Activated naive CD4-positive, alpha-beta T cell treated with anti-CD3 and anti-CD28 coated beads, Interleukin-2, amount 50 U/mL, for 24 hours (primary cell): ENCODE data around the gene TPPP.

Experiments used
- H3K27ac Mint-ChIP-seq: one replicate; pipeline ENCODE4 v1.8.0; 2021; ENCODE audit warnings: mild to moderate bottlenecking, mixed read lengths
- H3K27me3 Mint-ChIP-seq: one replicate; pipeline ENCODE4 v1.8.0; 2021; ENCODE audit warnings: mixed read lengths
- H3K36me3 Mint-ChIP-seq: one replicate; pipeline ENCODE4 v1.8.0; 2021; ENCODE audit warnings: mixed read lengths
- H3K4me1 Mint-ChIP-seq: one replicate; pipeline ENCODE4 v1.8.0; 2021; ENCODE audit warnings: mixed read lengths
- H3K4me3 Mint-ChIP-seq: one replicate; pipeline ENCODE4 v1.8.0; 2021; ENCODE audit warnings: mild to moderate bottlenecking, mixed read lengths
- H3K9me3 Mint-ChIP-seq: one replicate; pipeline ENCODE4 v1.8.0; 2021; ENCODE audit warnings: mixed read lengths

The TPPP gene

GRCh38 chr5:673831-674629 lies 19.1 kb downstream of the TPPP start:
- Mint-ChIP-seq H3K4me1 (peaks cover 9% of the 10 kb centered on the region), H3K27me3 (no peaks in the 10 kb centered on the region), H3K4me3 (no peak overlapping the region), H3K36me3 (no peaks in the 10 kb centered on the region), H3K27ac (no peak overlapping the region), H3K9me3 (no peaks in the 10 kb centered on the region)

GRCh38 chr5:673161-673830 lies 19.9 kb downstream of the TPPP start:
- Mint-ChIP-seq H3K9me3 (no peaks in the 10 kb centered on the region), H3K36me3 (no peaks in the 10 kb centered on the region), H3K27ac (no peak overlapping the region), H3K4me1 (peaks cover 9% of the 10 kb centered on the region), H3K4me3 (peak overlapping the region; percentile 60), H3K27me3 (no peaks in the 10 kb centered on the region)

GRCh38 chr5:672329-673160 lies 20.6 kb downstream of the TPPP start:
- Mint-ChIP-seq H3K4me3 (peak overlapping the region; percentile 60), H3K4me1 (peaks cover 9% of the 10 kb centered on the region), H3K36me3 (no peaks in the 10 kb centered on the region), H3K27me3 (no peaks in the 10 kb centered on the region), H3K27ac (no peak overlapping the region), H3K9me3 (no peaks in the 10 kb centered on the region)

- Mint-ChIP-seq H3K27ac (no peak overlapping the region), H3K9me3 (no peaks in the 10 kb centered on the region), H3K4me1 (peaks cover 9% of the 10 kb centered on the region), H3K4me3 (no peak overlapping the region), H3K27me3 (no peaks in the 10 kb centered on the region), H3K36me3 (peaks cover 2% of the 10 kb centered on the region)
Measured at GRCh38 chr5:671459-672328, 21.5 kb downstream of the TPPP start.

- no peaks in the 10 kb centered on the region for H3K27me3 Mint-ChIP-seq
- H3K9me3 Mint-ChIP-seq, result no peaks in the 10 kb centered on the region
- no peak overlapping the region for H3K27ac Mint-ChIP-seq
- peaks cover 9% of the 10 kb centered on the region for H3K4me1 Mint-ChIP-seq
- no peak overlapping the region for H3K4me3 Mint-ChIP-seq
- peaks cover 2% of the 10 kb centered on the region for H3K36me3 Mint-ChIP-seq
Measured at GRCh38 chr5:670396-671270, 22.5 kb downstream of the TPPP start.

- Mint-ChIP-seq H3K36me3 (peaks cover 2% of the 10 kb centered on the region), H3K4me1 (peaks cover 9% of the 10 kb centered on the region), H3K27me3 (no peaks in the 10 kb centered on the region), H3K27ac (no peak overlapping the region), H3K9me3 (no peaks in the 10 kb centered on the region), H3K4me3 (no peak overlapping the region)
Measured at GRCh38 chr5:669842-670395, 23.2 kb downstream of the TPPP start.

GRCh38 chr5:669111-669841 lies 23.9 kb downstream of the TPPP start:
- Mint-ChIP-seq H3K4me1 (peaks cover 9% of the 10 kb centered on the region), H3K27me3 (no peaks in the 10 kb centered on the region), H3K9me3 (no peaks in the 10 kb centered on the region), H3K4me3 (no peak overlapping the region), H3K36me3 (peaks cover 2% of the 10 kb centered on the region), H3K27ac (no peak overlapping the region)

GRCh38 chr5:668283-668995 lies 24.7 kb downstream of the TPPP start:
- Mint-ChIP-seq H3K27me3 (no peaks in the 10 kb centered on the region), H3K36me3 (peaks cover 2% of the 10 kb centered on the region), H3K4me1 (peaks cover 9% of the 10 kb centered on the region), H3K27ac (no peak overlapping the region), H3K9me3 (no peaks in the 10 kb centered on the region), H3K4me3 (no peak overlapping the region)

GRCh38 chr5:666816-667498 lies 26.2 kb downstream of the TPPP start:
- H3K9me3 Mint-ChIP-seq, result no peaks in the 10 kb centered on the region
- no peak overlapping the region for H3K27ac Mint-ChIP-seq
- H3K4me3 Mint-ChIP-seq, result no peak overlapping the region
- no peaks in the 10 kb centered on the region for H3K4me1 Mint-ChIP-seq
- no peaks in the 10 kb centered on the region for H3K27me3 Mint-ChIP-seq
- peaks cover 2% of the 10 kb centered on the region for H3K36me3 Mint-ChIP-seq

- H3K36me3 Mint-ChIP-seq, result peaks cover 5% of the 10 kb centered on the region
- no peaks in the 10 kb centered on the region for H3K4me1 Mint-ChIP-seq
- no peak overlapping the region for H3K4me3 Mint-ChIP-seq
- no peak overlapping the region for H3K27ac Mint-ChIP-seq
- H3K27me3 Mint-ChIP-seq, result no peaks in the 10 kb centered on the region
- no peaks in the 10 kb centered on the region for H3K9me3 Mint-ChIP-seq
Measured at GRCh38 chr5:665956-666711, 27.0 kb downstream of the TPPP start.

- no peaks in the 10 kb centered on the region for H3K27me3 Mint-ChIP-seq
- peaks cover 7% of the 10 kb centered on the region for H3K36me3 Mint-ChIP-seq
- no peak overlapping the region for H3K27ac Mint-ChIP-seq
- H3K4me3 Mint-ChIP-seq, result no peak overlapping the region
- no peaks in the 10 kb centered on the region for H3K4me1 Mint-ChIP-seq
- no peaks in the 10 kb centered on the region for H3K9me3 Mint-ChIP-seq
Measured at GRCh38 chr5:665541-665955, 27.6 kb downstream of the TPPP start.

GRCh38 chr5:664994-665360 lies 28.2 kb downstream of the TPPP start:
- no peaks in the 10 kb centered on the region for H3K9me3 Mint-ChIP-seq
- no peak overlapping the region for H3K4me3 Mint-ChIP-seq
- no peaks in the 10 kb centered on the region for H3K4me1 Mint-ChIP-seq
- no peak overlapping the region for H3K27ac Mint-ChIP-seq
- H3K27me3 Mint-ChIP-seq, result no peaks in the 10 kb centered on the region
- peaks cover 7% of the 10 kb centered on the region for H3K36me3 Mint-ChIP-seq
